CD4-positive, alpha-beta T cell (primary cell): ENCODE results near the gene PRKCB. TPM values are rescaled to one million over a fixed set of nuclear protein-coding genes. Genes with fewer than 3 reads are reported as not detected.

Source experiments
- ATAC-seq: fragments of 200-7000 bp; cut with Tn5 transposase; one replicate; pipeline ENCODE4 v1.10.0; 2022; ENCODE audit warnings: mild to moderate bottlenecking; ENCODE audit not compliant: poor library complexity
- CTCF ChIA-PET: fragments of 350-600 bp; sonication (Branson Sonifier 250); formaldehyde crosslinking; loops from one replicate; lab custom pipeline; 2021; ENCODE audit warnings: antibody characterized with exemption, inconsistent platforms; lab: Charles Lee
- POLR2A ChIA-PET: fragments of 350-600 bp; sonication (Branson Sonifier 250); formaldehyde crosslinking; loops from one replicate; lab custom pipeline; 2021; ENCODE audit warnings: antibody characterized with exemption, inconsistent platforms; lab: Charles Lee
- DNase-seq, 14 experiments: peaks; one replicate each; pipeline ENCODE4 v3.0.0-alpha.2; 2013 to 2020; ENCODE audit warnings: mixed read lengths in 2 of 14
- H3K27ac ChIP-seq, 2 donors: one replicate each; pipeline versions ENCODE4 v1.5.1 to v1.7.0; 2013; ENCODE audit warnings: low read length in 2 of 2, low read depth in 1 of 2, mild to moderate bottlenecking in 1 of 2
- H3K27me3 ChIP-seq, 2 experiments: 1 replicate in 1 of 2; 2 replicates in 1 of 2; pipeline versions ENCODE4 v1.6.1 to v1.7.0; 2013; ENCODE audit warnings: low read length in 2 of 2, control low read depth in 1 of 2, mild to moderate bottlenecking in 1 of 2, moderate library complexity in 1 of 2; ENCODE audit not compliant: insufficient read depth in 2 of 2, control insufficient read depth in 1 of 2
- H3K36me3 ChIP-seq: one replicate; pipeline ENCODE4 v1.6.1; 2013; ENCODE audit warnings: low read length, control low read depth; ENCODE audit not compliant: insufficient read depth
- H3K4me1 ChIP-seq: one replicate; pipeline ENCODE4 v1.6.1; 2013; ENCODE audit warnings: low read length, control low read depth; ENCODE audit not compliant: insufficient read depth
- H3K4me3 ChIP-seq: one replicate; pipeline ENCODE4 v1.5.1; 2013; ENCODE audit warnings: mild to moderate bottlenecking, low read length, moderate library complexity
- H3K9me3 ChIP-seq, 2 experiments: 1 replicate in 1 of 2; 2 replicates in 1 of 2; pipeline versions ENCODE4 v1.6.1 to v1.7.0; 2013; ENCODE audit warnings: low read length in 2 of 2, mild to moderate bottlenecking in 2 of 2, control low read depth in 1 of 2, moderate library complexity in 1 of 2; ENCODE audit not compliant: control insufficient read depth in 1 of 2, insufficient read depth in 1 of 2
- H3K27ac Mint-ChIP-seq: one replicate; pipeline ENCODE4 v1.8.0; 2020; ENCODE audit warnings: mixed read lengths
- H3K27me3 Mint-ChIP-seq: one replicate; pipeline ENCODE4 v1.8.0; 2021; ENCODE audit warnings: mixed read lengths
- H3K36me3 Mint-ChIP-seq: one replicate; pipeline ENCODE4 v1.8.0; 2021; ENCODE audit warnings: low read depth, mixed read lengths
- H3K4me1 Mint-ChIP-seq: one replicate; pipeline ENCODE4 v1.8.0; 2021; ENCODE audit warnings: low read depth, mixed read lengths
- H3K4me3 Mint-ChIP-seq: one replicate; pipeline ENCODE4 v1.8.0; 2020; ENCODE audit warnings: mild to moderate bottlenecking, mixed read lengths
- H3K9me3 Mint-ChIP-seq: one replicate; pipeline ENCODE4 v1.8.0; 2020; ENCODE audit warnings: mixed read lengths
- intact Hi-C, 2 experiments: fragments of 100-400 bp; cut with DNase I in 1 of 2; cut with micrococcal nuclease in 1 of 2; formaldehyde crosslinking; loops; one replicate each; pipeline versions ENCODE4 v1.15.1 to v1.9.0; 2023 to 2025; cut with DNase I, micrococcal nuclease
- total RNA-seq, 174 experiments: library from RNA in 2 of 174; stranded (reverse) in 2 of 174; gene quantifications; one replicate each; pipeline ENCODE4 v1.2.3 and lab custom pipeline; 2021 to 2026
- TF ChIP-seq, protein P1 (sequence below): fragments of 200-600 bp; IDR thresholded peaks from one replicate; pipeline ENCODE4 v1.8.0; 2022; ENCODE audit warnings: antibody characterized with exemption, mild to moderate bottlenecking

The PRKCB gene
- total RNA-seq, 2 experiments from 2014 or later: 64.7 TPM

DNA sequence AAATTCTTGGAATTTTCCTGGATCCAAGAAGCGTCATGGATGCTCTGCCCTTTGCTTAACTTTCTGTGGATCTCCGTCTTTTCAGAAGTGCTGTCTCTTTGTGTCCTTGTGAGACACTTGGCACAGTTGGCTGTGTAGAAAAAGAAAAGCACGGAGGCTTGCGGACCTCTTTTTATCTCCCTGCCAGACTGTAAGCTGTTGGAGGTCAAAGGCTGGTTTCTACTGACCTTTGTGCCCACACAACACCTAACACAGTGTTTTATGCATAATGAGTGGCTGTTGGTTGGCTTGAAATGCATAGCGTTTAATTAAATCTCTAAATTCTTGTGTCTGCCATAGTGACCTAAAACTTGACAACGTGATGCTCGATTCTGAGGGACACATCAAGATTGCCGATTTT is 344.7 kb downstream of the PRKCB start:
- Mint-ChIP-seq H3K36me3 (peaks cover 89% of the 10 kb centered on the region), H3K27me3 (no peaks in the 10 kb centered on the region), H3K27ac (no peak overlapping the region), H3K9me3 (no peaks in the 10 kb centered on the region), H3K4me3 (no peak overlapping the region), H3K4me1 (no peaks in the 10 kb centered on the region)
- Histone ChIP-seq H3K36me3 (peaks cover 73% of the 10 kb centered on the region), H3K4me1 (no peaks in the 10 kb centered on the region), H3K27me3 (no peaks in the 10 kb centered on the region), H3K9me3 (no peaks in the 10 kb centered on the region), H3K27ac (no peak overlapping the region), H3K4me3 (no peak overlapping the region)
- POLR2A ChIA-PET: no interaction called here
- CTCF ChIA-PET: no interaction called here
- no peak for DNase-seq
- intact Hi-C loops: no loop called here
- TF ChIP-seq, protein P1, sequence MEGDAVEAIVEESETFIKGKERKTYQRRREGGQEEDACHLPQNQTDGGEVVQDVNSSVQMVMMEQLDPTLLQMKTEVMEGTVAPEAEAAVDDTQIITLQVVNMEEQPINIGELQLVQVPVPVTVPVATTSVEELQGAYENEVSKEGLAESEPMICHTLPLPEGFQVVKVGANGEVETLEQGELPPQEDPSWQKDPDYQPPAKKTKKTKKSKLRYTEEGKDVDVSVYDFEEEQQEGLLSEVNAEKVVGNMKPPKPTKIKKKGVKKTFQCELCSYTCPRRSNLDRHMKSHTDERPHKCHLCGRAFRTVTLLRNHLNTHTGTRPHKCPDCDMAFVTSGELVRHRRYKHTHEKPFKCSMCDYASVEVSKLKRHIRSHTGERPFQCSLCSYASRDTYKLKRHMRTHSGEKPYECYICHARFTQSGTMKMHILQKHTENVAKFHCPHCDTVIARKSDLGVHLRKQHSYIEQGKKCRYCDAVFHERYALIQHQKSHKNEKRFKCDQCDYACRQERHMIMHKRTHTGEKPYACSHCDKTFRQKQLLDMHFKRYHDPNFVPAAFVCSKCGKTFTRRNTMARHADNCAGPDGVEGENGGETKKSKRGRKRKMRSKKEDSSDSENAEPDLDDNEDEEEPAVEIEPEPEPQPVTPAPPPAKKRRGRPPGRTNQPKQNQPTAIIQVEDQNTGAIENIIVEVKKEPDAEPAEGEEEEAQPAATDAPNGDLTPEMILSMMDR: no peak
- no peak for ATAC-seq

DNA sequence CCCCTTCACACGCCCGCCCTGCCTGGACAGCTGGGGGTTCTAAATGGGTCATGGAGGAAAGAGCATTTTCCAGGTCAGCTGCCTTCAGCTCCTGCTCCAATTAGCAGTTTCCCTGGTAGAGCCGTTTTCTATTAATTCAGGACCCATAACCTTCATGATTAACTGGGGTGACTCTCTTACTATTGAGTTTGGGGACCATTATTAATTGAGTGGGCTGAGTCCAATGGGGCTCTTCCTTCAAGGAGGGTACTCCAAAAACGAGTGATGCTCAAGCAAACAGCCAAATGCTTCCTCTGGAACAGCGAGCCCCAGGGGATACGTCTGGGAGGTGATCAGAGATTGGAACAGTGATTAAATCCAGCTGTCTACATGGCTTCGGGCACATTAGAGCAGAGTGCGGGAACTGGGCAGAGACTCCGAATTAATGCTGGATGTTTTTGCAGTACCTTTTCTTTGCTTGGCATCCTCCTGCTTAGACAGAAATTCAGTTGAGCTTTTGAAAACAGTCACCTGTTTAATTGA is 352.3 kb downstream of the PRKCB start:
- peaks cover 93% of the 10 kb centered on the region for H3K36me3 Mint-ChIP-seq
- Histone ChIP-seq H3K27ac (no peak overlapping the region), H3K9me3 (no peaks in the 10 kb centered on the region), H3K27me3 (no peaks in the 10 kb centered on the region), H3K36me3 (peaks cover 54% of the 10 kb centered on the region), H3K4me3 (no peak overlapping the region), H3K4me1 (no peaks in the 10 kb centered on the region)
- no peaks in the 10 kb centered on the region for H3K27me3 Mint-ChIP-seq
- intact Hi-C loops: no loop called here
- H3K9me3 Mint-ChIP-seq: no peaks in the 10 kb centered on the region
- no peak for DNase-seq
- ChIA-PET POLR2A (no interaction called here), CTCF (no interaction called here)
- H3K4me1 Mint-ChIP-seq: peaks cover 6% of the 10 kb centered on the region
- no peak for ATAC-seq
- no peak overlapping the region for H3K27ac Mint-ChIP-seq
- no peak overlapping the region for H3K4me3 Mint-ChIP-seq
- TF ChIP-seq, protein P1: no peak

DNA sequence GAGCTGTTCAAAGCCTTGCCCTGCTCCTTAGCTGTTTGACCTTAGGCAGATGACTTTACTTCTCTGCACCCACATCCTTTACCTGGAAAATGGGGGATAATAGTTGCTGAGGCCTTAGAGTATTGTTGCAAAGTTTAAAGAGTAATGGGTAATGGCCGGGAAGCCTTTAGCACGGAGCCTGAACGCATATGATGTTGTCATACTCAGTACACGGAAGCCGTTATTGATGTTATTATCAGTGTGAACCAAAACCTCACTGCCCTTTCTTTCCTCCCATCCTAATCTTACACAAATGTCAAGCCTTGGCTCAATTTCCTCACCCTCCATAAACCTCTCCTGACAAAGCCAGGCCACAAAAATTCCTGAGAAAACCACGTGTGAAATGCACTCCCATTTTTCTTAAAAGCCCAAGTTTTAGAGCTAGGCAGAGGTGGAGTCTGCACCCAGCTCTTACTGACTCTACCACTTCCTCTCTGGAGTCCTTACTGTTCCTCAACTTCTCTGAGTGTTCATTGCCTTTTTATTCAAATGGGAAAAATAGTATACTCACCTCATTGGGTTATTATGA is 353.1 kb downstream of the PRKCB start:
- Mint-ChIP-seq H3K4me3 (no peak overlapping the region), H3K4me1 (peaks cover 6% of the 10 kb centered on the region), H3K36me3 (peaks cover 91% of the 10 kb centered on the region), H3K27ac (no peak overlapping the region), H3K9me3 (no peaks in the 10 kb centered on the region), H3K27me3 (no peaks in the 10 kb centered on the region)
- Histone ChIP-seq H3K4me3 (no peak overlapping the region), H3K36me3 (peaks cover 53% of the 10 kb centered on the region), H3K27ac (no peak overlapping the region), H3K4me1 (no peaks in the 10 kb centered on the region), H3K9me3 (no peaks in the 10 kb centered on the region), H3K27me3 (no peaks in the 10 kb centered on the region)
- TF ChIP-seq, protein P1: no peak
- DNase-seq (peak in 1 of 14 experiments; percentile 1), ATAC-seq (no peak)
- CTCF ChIA-PET: no interaction called here
- POLR2A ChIA-PET: no interaction called here
- intact Hi-C loops: no loop called here
